ENCODE results near the gene COL15A1.

Gene COL15A1

DNA sequence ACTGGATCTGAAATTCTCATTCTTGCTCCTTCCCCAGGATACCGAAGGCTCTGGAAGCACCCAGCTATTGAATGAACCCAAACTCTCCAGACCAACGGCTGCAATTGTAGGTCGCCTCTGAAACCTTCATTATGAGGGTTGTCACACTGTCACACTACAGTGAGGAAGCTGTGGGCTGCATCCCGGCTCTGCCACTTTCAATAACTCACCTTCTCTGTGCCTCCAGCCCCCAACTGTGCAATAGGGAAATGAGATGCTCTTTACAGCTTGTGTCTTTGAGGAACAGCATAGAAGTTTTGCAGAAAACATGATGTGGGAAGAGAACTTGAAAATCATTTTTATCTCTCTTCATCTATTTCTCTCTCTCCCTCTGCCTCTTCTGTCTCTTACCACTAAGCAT lies 91.6 kb downstream of the COL15A1 start:
- Histone ChIP-seq H3K9me3 (ENCODE audit: insufficient read depth, low read length) (no peaks in the 10 kb centered on the region), H3K36me3 (ENCODE audit: insufficient read depth, insufficient read length, low read length) (no peaks in the 10 kb centered on the region), H3K4me1 (ENCODE audit: insufficient read depth, insufficient read length) (peaks cover 5% of the 10 kb centered on the region), H3K9ac (ENCODE audit: insufficient read length, low read depth) (no peak overlapping the region), H3K4me3 (ENCODE audit: insufficient read length, low read depth) (no peak overlapping the region), H3K27me3 (ENCODE audit: insufficient read depth, insufficient read length) (no peaks in the 10 kb centered on the region)
- TF ChIP-seq YY1 (IDR thresholded peaks at IDR 0.05; ENCODE audit: insufficient read depth, insufficient read length) (no peak), SUZ12 (IDR thresholded peaks at IDR 0.05; ENCODE audit: extremely low read depth, insufficient read depth, insufficient read length) (no peak), ZNF274 (IDR thresholded peaks at IDR 0.05; ENCODE audit: low read depth, low read length) (no peak)
- DNase-seq (ENCODE audit: low read depth, low spot score): no peak

GRCh38 chr9:99037769-99038483 lies 94.2 kb downstream of the COL15A1 start:
- DNase-seq (ENCODE audit: low read depth, low spot score): no peak
- Histone ChIP-seq H3K4me1 (ENCODE audit: insufficient read depth, insufficient read length) (peaks cover 6% of the 10 kb centered on the region), H3K9ac (ENCODE audit: insufficient read length, low read depth) (no peak overlapping the region), H3K27me3 (ENCODE audit: insufficient read depth, insufficient read length) (no peaks in the 10 kb centered on the region), H3K9me3 (ENCODE audit: insufficient read depth, low read length) (no peaks in the 10 kb centered on the region), H3K4me3 (ENCODE audit: insufficient read length, low read depth) (no peak overlapping the region), H3K36me3 (ENCODE audit: insufficient read depth, insufficient read length, low read length) (no peaks in the 10 kb centered on the region)
- TF ChIP-seq ZNF274 (IDR thresholded peaks at IDR 0.05; ENCODE audit: low read depth, low read length) (no peak), YY1 (IDR thresholded peaks at IDR 0.05; ENCODE audit: insufficient read depth, insufficient read length) (no peak), SUZ12 (IDR thresholded peaks at IDR 0.05; ENCODE audit: extremely low read depth, insufficient read depth, insufficient read length) (no peak)

GRCh38 chr9:99038484-99038820 lies 94.7 kb downstream of the COL15A1 start:
- Histone ChIP-seq H3K36me3 (ENCODE audit: insufficient read depth, insufficient read length, low read length) (no peaks in the 10 kb centered on the region), H3K4me3 (ENCODE audit: insufficient read length, low read depth) (no peak overlapping the region), H3K27me3 (ENCODE audit: insufficient read depth, insufficient read length) (no peaks in the 10 kb centered on the region), H3K9ac (ENCODE audit: insufficient read length, low read depth) (no peak overlapping the region), H3K4me1 (ENCODE audit: insufficient read depth, insufficient read length) (peaks cover 6% of the 10 kb centered on the region), H3K9me3 (ENCODE audit: insufficient read depth, low read length) (no peaks in the 10 kb centered on the region)
- no peak for TF ChIP-seq SUZ12 (IDR thresholded peaks at IDR 0.05; ENCODE audit: extremely low read depth, insufficient read depth, insufficient read length)
- no peak for TF ChIP-seq YY1 (IDR thresholded peaks at IDR 0.05; ENCODE audit: insufficient read depth, insufficient read length)
- DNase-seq (ENCODE audit: low read depth, low spot score): no peak

DNA sequence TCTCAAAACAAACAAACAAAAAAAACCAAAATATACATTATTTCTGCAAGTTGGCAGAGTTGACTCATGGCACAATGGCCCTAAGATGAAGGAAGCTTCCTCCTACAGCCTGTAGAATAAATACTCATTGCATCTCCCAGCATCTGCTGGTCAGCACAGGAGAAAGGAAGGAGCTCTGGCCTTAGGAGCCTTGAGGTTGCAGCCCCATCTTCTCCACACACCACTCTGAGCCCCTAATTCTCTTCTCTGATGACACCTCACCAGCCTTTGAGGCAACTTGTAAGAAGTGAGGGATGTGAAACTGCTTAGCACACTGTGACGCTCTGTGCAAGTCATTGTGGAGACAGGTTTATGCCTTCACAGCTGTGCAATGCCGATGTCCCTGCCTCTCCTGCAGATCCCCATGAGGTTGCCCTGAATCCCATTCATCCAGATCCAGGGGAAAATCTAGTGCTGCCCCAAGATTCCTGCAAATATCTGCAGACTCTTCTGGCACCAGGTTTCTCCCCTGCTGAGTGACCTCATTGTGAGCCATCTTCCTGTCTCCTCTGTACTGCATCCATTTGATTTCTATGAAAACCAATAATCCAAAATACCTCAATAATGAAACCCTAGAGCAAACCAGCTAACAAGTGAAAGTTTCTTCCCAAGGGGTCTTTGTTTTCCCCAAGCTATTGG lies 95.9 kb downstream of the COL15A1 start:
- no peaks in the 10 kb centered on the region for H3K36me3 ChIP-seq (ENCODE audit: insufficient read depth, insufficient read length, low read length)
- H3K27me3 ChIP-seq (ENCODE audit: insufficient read depth, insufficient read length): no peaks in the 10 kb centered on the region
- DNase-seq (ENCODE audit: low read depth, low spot score): no peak
- H3K9me3 ChIP-seq (ENCODE audit: insufficient read depth, low read length): peaks cover 8% of the 10 kb centered on the region; the same call in 1 of the 2 replicates
- TF ChIP-seq ZNF274 (IDR thresholded peaks at IDR 0.05; ENCODE audit: low read depth, low read length): no peak
- no peak for TF ChIP-seq YY1 (IDR thresholded peaks at IDR 0.05; ENCODE audit: insufficient read depth, insufficient read length)
- no peak for TF ChIP-seq SUZ12 (IDR thresholded peaks at IDR 0.05; ENCODE audit: extremely low read depth, insufficient read depth, insufficient read length)
- H3K4me1 ChIP-seq (ENCODE audit: insufficient read depth, insufficient read length): peaks cover 6% of the 10 kb centered on the region
- no peak overlapping the region for H3K9ac ChIP-seq (ENCODE audit: insufficient read length, low read depth)
- H3K4me3 ChIP-seq (ENCODE audit: insufficient read length, low read depth): no peak overlapping the region

DNA sequence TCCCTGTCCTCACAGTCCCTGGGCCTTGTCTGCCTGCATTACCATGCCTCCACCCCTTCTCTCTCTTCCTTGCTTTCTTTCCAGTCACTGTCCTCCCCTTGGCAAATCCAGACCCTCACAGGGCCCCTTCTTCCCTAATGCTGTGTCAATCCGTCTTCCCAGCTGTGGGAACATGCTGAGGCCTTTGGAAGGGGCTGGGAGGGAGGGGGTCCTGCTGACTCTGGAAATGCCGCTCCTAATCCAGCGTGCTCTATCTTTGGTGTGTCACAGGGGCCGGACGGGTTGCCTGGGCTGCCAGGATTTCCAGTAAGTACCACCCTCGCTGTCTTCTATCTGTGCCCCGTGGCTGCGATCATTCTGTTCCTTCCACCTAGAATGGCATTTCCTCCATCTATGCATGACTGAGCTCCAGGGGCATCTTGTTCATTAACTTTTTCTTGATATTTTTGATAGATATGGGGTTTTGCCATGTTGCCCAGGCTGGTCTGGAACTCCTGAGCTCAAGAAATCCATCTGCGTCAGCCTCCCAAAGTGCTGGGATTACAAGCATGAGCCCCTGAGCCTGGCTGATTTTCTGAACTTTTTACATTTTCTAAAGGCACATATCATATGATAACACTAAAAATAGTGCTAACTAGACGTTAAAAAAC lies 96.7 kb downstream of the COL15A1 start:
- peaks cover 16% of the 10 kb centered on the region; the same call in 1 of the 2 replicates for H3K9me3 ChIP-seq (ENCODE audit: insufficient read depth, low read length)
- no peaks in the 10 kb centered on the region for H3K27me3 ChIP-seq (ENCODE audit: insufficient read depth, insufficient read length)
- peaks cover 6% of the 10 kb centered on the region for H3K4me1 ChIP-seq (ENCODE audit: insufficient read depth, insufficient read length)
- no peak overlapping the region for H3K9ac ChIP-seq (ENCODE audit: insufficient read length, low read depth)
- H3K36me3 ChIP-seq (ENCODE audit: insufficient read depth, insufficient read length, low read length): no peaks in the 10 kb centered on the region
- no peak for DNase-seq (ENCODE audit: low read depth, low spot score)
- H3K4me3 ChIP-seq (ENCODE audit: insufficient read length, low read depth): no peak overlapping the region
- TF ChIP-seq ZNF274 (IDR thresholded peaks at IDR 0.05; ENCODE audit: low read depth, low read length) (no peak), YY1 (IDR thresholded peaks at IDR 0.05; ENCODE audit: insufficient read depth, insufficient read length) (no peak), SUZ12 (IDR thresholded peaks at IDR 0.05; ENCODE audit: extremely low read depth, insufficient read depth, insufficient read length) (no peak)

GRCh38 chr9:99040911-99041582 lies 97.3 kb downstream of the COL15A1 start:
- Histone ChIP-seq H3K27me3 (ENCODE audit: insufficient read depth, insufficient read length) (no peaks in the 10 kb centered on the region), H3K9me3 (ENCODE audit: insufficient read depth, low read length) (peaks cover 16% of the 10 kb centered on the region; the same call in 1 of the 2 replicates), H3K36me3 (ENCODE audit: insufficient read depth, insufficient read length, low read length) (no peaks in the 10 kb centered on the region), H3K4me1 (ENCODE audit: insufficient read depth, insufficient read length) (peaks cover 6% of the 10 kb centered on the region), H3K9ac (ENCODE audit: insufficient read length, low read depth) (no peak overlapping the region), H3K4me3 (ENCODE audit: insufficient read length, low read depth) (no peak overlapping the region)
- DNase-seq (ENCODE audit: low read depth, low spot score): peak; percentile 18
- TF ChIP-seq YY1 (IDR thresholded peaks at IDR 0.05; ENCODE audit: insufficient read depth, insufficient read length) (no peak), ZNF274 (IDR thresholded peaks at IDR 0.05; ENCODE audit: low read depth, low read length) (no peak), SUZ12 (IDR thresholded peaks at IDR 0.05; ENCODE audit: extremely low read depth, insufficient read depth, insufficient read length) (no peak)
